HepG2 (cell line): ENCODE data around the gene SMC1B. TPM values are rescaled to one million over a fixed set of nuclear protein-coding genes. Genes with fewer than 3 reads are reported as not detected.

Experiments
- ATAC-seq: fragments of 200-7000 bp; cut with Tn5 transposase; 3 replicates; pipeline ENCODE4 v1.9.1; 2020; ENCODE audit warnings: mild to moderate bottlenecking, moderate library complexity
- BruUV-seq: library from RNA; stranded (reverse); fragments of 400-500 nt; replicated peaks from 2 replicates; lab custom pipeline; 2021; lab: Mats Ljungman, UMichigan
- CTCF ChIA-PET: fragments of 300-600 bp; formaldehyde crosslinking; extraction: SDS; loops from one replicate; lab custom pipeline; 2021; ENCODE audit warnings: low total read pairs, inconsistent platforms, low intra/inter-chr PET ratio; lab: Yijun Ruan, JAX
- POLR2A ChIA-PET: fragments of 350-600 bp; sonication (Branson Sonifier 250); formaldehyde crosslinking; loops from one replicate; lab custom pipeline; 2020; ENCODE audit warnings: antibody characterized with exemption, inconsistent platforms; lab: Yijun Ruan, JAX
- DNase-seq: peaks from one replicate; pipeline ENCODE4 v3.0.0-alpha.2; 2015; ENCODE audit warnings: low spot score
- FAIRE-seq: peaks from 3 replicates; lab custom pipeline; 2011; peaks lifted over from hg19 to GRCh38; lab: Jason Lieb, UNC
- H2AFZ ChIP-seq: one replicate; pipeline ENCODE4 v1.6.1; 2011; ENCODE audit warnings: low read length, inconsistent platforms
- H3K27ac ChIP-seq: fragments of 300-600 bp; 3 replicates; pipeline ENCODE4 v1.8.0; 2011; ENCODE audit warnings: mixed run types, mild to moderate bottlenecking, mixed read lengths, low read length, inconsistent platforms; ENCODE audit not compliant: insufficient read depth; ENCODE audit errors: extremely low read length
- H3K27me3 ChIP-seq, 2 experiments: fragments of 200-600 bp in 1 of 2; 2 replicates in 1 of 2; 3 replicates in 1 of 2; pipeline versions ENCODE4 v1.6.0 to v1.8.0; 2011; ENCODE audit warnings: low read length in 2 of 2, mild to moderate bottlenecking in 2 of 2, moderate library complexity in 2 of 2, inconsistent platforms in 1 of 2; ENCODE audit not compliant: insufficient read depth in 2 of 2, control insufficient read depth in 1 of 2
- H3K36me3 ChIP-seq, 2 experiments: fragments of 200-600 bp in 1 of 2; replicated peaks in 1 of 2; 2 replicates in 1 of 2; 3 replicates in 1 of 2; pipeline versions ENCODE4 v1.5.1 to v1.8.0; 2011; ENCODE audit warnings: low read length in 2 of 2, inconsistent platforms in 1 of 2; ENCODE audit not compliant: insufficient read depth in 2 of 2, control insufficient read depth in 1 of 2
- H3K4me1 ChIP-seq: 2 replicates; pipeline ENCODE4 v1.5.1; 2012; ENCODE audit warnings: low read length, inconsistent platforms; ENCODE audit not compliant: insufficient read depth
- H3K4me2 ChIP-seq: 2 replicates; pipeline ENCODE4 v1.6.0; 2011; ENCODE audit warnings: low read depth, low read length, inconsistent platforms
- H3K4me3 ChIP-seq, 3 experiments: fragments of 200-600 bp in 1 of 3; sonication (generic), shearing (Covaris generic) in 1 of 3; replicated peaks in 1 of 3; 2 replicates each; pipeline ENCODE4 v1.5.1; 2011 to 2016; ENCODE audit warnings: low read length in 3 of 3, inconsistent platforms in 2 of 3, low read depth in 2 of 3, mild to moderate bottlenecking in 2 of 3, control low read depth in 1 of 3, mixed read lengths in 1 of 3; ENCODE audit not compliant: insufficient read depth in 1 of 3
- H3K79me2 ChIP-seq: one replicate; pipeline ENCODE4 v1.6.1; 2011; ENCODE audit warnings: low read length, inconsistent platforms; ENCODE audit not compliant: insufficient read depth
- H3K9ac ChIP-seq: 2 replicates; pipeline ENCODE4 v1.6.0; 2011; ENCODE audit warnings: mild to moderate bottlenecking, low read depth, low read length, inconsistent platforms; ENCODE audit not compliant: insufficient read depth
- H3K9me3 ChIP-seq: 2 replicates; pipeline ENCODE4 v1.5.1; 2012; ENCODE audit warnings: mild to moderate bottlenecking, low read length
- H4K20me1 ChIP-seq: 2 replicates; pipeline ENCODE4 v1.6.0; 2011; ENCODE audit warnings: inconsistent platforms, mild to moderate bottlenecking, low read length, moderate library complexity; ENCODE audit not compliant: insufficient read depth
- AGO2 ChIP-seq: fragments of 200-400 bp; formaldehyde crosslinking; optimal IDR thresholded peaks from 2 replicates; pipeline ENCODE3; 2017; ENCODE audit warnings: mild to moderate bottlenecking, low read depth, low read length, moderate library complexity
- ATRX ChIP-seq: sonication (generic); formaldehyde crosslinking; IDR thresholded peaks from 2 replicates; pipeline ENCODE4 v1.4.0; 2020; ENCODE audit warnings: missing genetic modification reagents, borderline replicate concordance
- FOXK1 ChIP-seq: sonication (generic); formaldehyde crosslinking; IDR thresholded peaks from 2 replicates; pipeline ENCODE4 v1.4.0; 2020; ENCODE audit warnings: low read depth, missing genetic modification reagents, borderline replicate concordance
- KDM1A ChIP-seq: IDR thresholded peaks from 2 replicates; pipeline ENCODE4 v1.6.1; 2016; ENCODE audit warnings: missing compliant biosample characterization
- KDM5B ChIP-seq: sonication (generic); formaldehyde crosslinking; IDR thresholded peaks from 2 replicates; pipeline ENCODE4 v1.4.0; 2020; ENCODE audit warnings: missing genetic modification reagents, mild to moderate bottlenecking, borderline replicate concordance
- KMT2A ChIP-seq: sonication (generic); formaldehyde crosslinking; IDR thresholded peaks from 2 replicates; pipeline ENCODE4 v1.4.0; 2020; ENCODE audit warnings: missing genetic modification reagents
- POLR2G ChIP-seq: fragments of 200-400 bp; formaldehyde crosslinking; IDR thresholded peaks from 2 replicates; pipeline ENCODE4 v1.6.1; 2018; ENCODE audit warnings: mild to moderate bottlenecking, low read depth, low read length, moderate library complexity
- REXO4 ChIP-seq: sonication (generic); formaldehyde crosslinking; IDR thresholded peaks from 2 replicates; pipeline ENCODE4 v1.8.0; 2022; ENCODE audit warnings: missing genetic modification reagents, mild to moderate bottlenecking, borderline replicate concordance
- SMAD1 ChIP-seq: sonication (generic); formaldehyde crosslinking; IDR thresholded peaks from 2 replicates; pipeline ENCODE4 v1.4.0; 2020; ENCODE audit warnings: missing genetic modification reagents, low read depth, mild to moderate bottlenecking, borderline replicate concordance
- SNAPC2 ChIP-seq: sonication (generic); formaldehyde crosslinking; IDR thresholded peaks from 2 replicates; pipeline ENCODE4 v1.8.1; 2022; ENCODE audit warnings: mild to moderate bottlenecking, missing genetic modification reagents
- TAF15 ChIP-seq: fragments of 200-400 bp; formaldehyde crosslinking; IDR thresholded peaks from one replicate; pipeline ENCODE4 v1.6.1; 2018; ENCODE audit warnings: mild to moderate bottlenecking, low read depth, low read length; ENCODE audit not compliant: poor library complexity, severe bottlenecking
- ZFP91 ChIP-seq: sonication (generic); formaldehyde crosslinking; IDR thresholded peaks from 2 replicates; pipeline ENCODE4 v1.9.0; 2022; ENCODE audit warnings: missing genetic modification reagents, mild to moderate bottlenecking, borderline replicate concordance
- ZFY ChIP-seq: sonication (generic); formaldehyde crosslinking; IDR thresholded peaks from 2 replicates; pipeline ENCODE4 v1.4.0; 2020; ENCODE audit warnings: missing genetic modification reagents
- ZNF556 ChIP-seq: sonication (generic); formaldehyde crosslinking; IDR thresholded peaks from 2 replicates; pipeline ENCODE4 v1.4.0; 2020; ENCODE audit warnings: mild to moderate bottlenecking, missing genetic modification reagents, borderline replicate concordance
- ZSCAN25 ChIP-seq: sonication (generic); formaldehyde crosslinking; IDR thresholded peaks from 2 replicates; pipeline ENCODE4 v1.8.0; 2022; ENCODE audit warnings: mild to moderate bottlenecking, missing genetic modification reagents
- WGBS: methylation state at CpG from one replicate; pipeline ENCODE4 v1.1.6; 2017; ENCODE audit warnings: low lambda C conversion rate; 5-methylcytosine and 5-hydroxymethylcytosine counted together
- in situ Hi-C: cut with HindIII; loops from 2 replicates; pipeline ENCODE4 v1.10.0; 2017; ENCODE audit warnings: low pct_unique_long_range_greater_than_20kb; ENCODE audit not compliant: extremely low pct_ligation_motif_present
- intact Hi-C: fragments of 100-400 bp; cut with micrococcal nuclease; formaldehyde crosslinking; loops from one replicate; pipeline ENCODE4 v1.10.0; 2022; ENCODE audit not compliant: unreplicated experiment
- polyA plus RNA-seq, 8 experiments: library from polyadenylated mRNA; depleted of rRNA in 3 of 8; stranded (reverse) in 7 of 8; unstranded in 1 of 8; fragments of >200 nt; fragmentation: Illumina TruSeq in 4 of 8; extraction: Trizol in 4 of 8; gene quantifications; 2 replicates each; pipeline versions ENCODE4 v1.2.1 to v1.2.3, GENCODE V29; 2011 to 2016; ENCODE audit warnings: low read depth in 4 of 8, missing spikeins in 1 of 8, mixed read lengths in 1 of 8; ENCODE audit not compliant: insufficient read depth in 1 of 8
- total RNA-seq, 5 experiments: library from RNA; depleted of rRNA; stranded (reverse); fragments of >200 nt; fragmentation: Illumina TruSeq; extraction: Trizol; gene quantifications; 2 replicates each; pipeline ENCODE4 v1.2.3, GENCODE V29; 2016; ENCODE audit warnings: low read depth in 1 of 5

The SMC1B gene
- total and polyA plus RNA-seq, 2 of the 13 experiments (the other 11 are each of a cell fraction or from before 2014, with no cell fraction given), result not detected

GRCh38 chr22:45426387-45426786, 13.0 kb upstream of the SMC1B start:
- DNase-seq (no peak), ATAC-seq (no peak), FAIRE-seq (no peak)
- peaks cover 6 to 27% of the 10 kb centered on the region in 2 experiments; a peak in 3 of 5 replicates for H3K27me3 ChIP-seq
- H3K4me1 ChIP-seq, result no peaks in the 10 kb centered on the region
- in situ Hi-C loops, result loop anchor here (5.0 kb wide), 1 partner anchor 49 kb away; no protein-coding TSS in a partner anchor
- 47% methylated on average over 9 of the region's 9 CpGs for WGBS
- no peak overlapping the region for H3K9ac ChIP-seq
- H3K27ac ChIP-seq, result no peak overlapping the region
- intact Hi-C loops, result no loop called here
- no peak overlapping the region for H3K4me3 ChIP-seq
- H3K36me3 ChIP-seq, result no peaks in the 10 kb centered on the region
- CTCF ChIA-PET, result no interaction called here
- no peak for TF ChIP-seq KMT2A
- TF ChIP-seq SMAD1 (CRISPR knock-in tag), result no peak
- no peak for TF ChIP-seq ATRX
- no peak for TF ChIP-seq TAF15
- TF ChIP-seq REXO4 (CRISPR knock-in tag), result no peak
- no peak for TF ChIP-seq POLR2G
- no peak for TF ChIP-seq ZSCAN25 (CRISPR knock-in tag)
- no peak for TF ChIP-seq ZNF556 (CRISPR knock-in tag)
- no peak for TF ChIP-seq KDM1A
- no peak for TF ChIP-seq SNAPC2 (CRISPR knock-in tag)
- no peak for TF ChIP-seq ZFY
- TF ChIP-seq AGO2, result no peak
- TF ChIP-seq ZFP91, result no peak
- TF ChIP-seq KDM5B (CRISPR knock-in tag), result no peak
- no peak for TF ChIP-seq FOXK1 (CRISPR knock-in tag)
- POLR2A ChIA-PET, result no interaction called here
- no TSS peak for BruUV-seq
- H3K79me2 ChIP-seq, result no peaks in the 10 kb centered on the region
- H3K4me2 ChIP-seq, result no peak overlapping the region
- no peak overlapping the region for H2AFZ ChIP-seq
- no peaks in the 10 kb centered on the region for H3K9me3 ChIP-seq
- no peaks in the 10 kb centered on the region for H4K20me1 ChIP-seq
